Neural cell (in vitro differentiated cells): ENCODE data around the gene MOV10L1. TPM values are rescaled to one million over a fixed set of nuclear protein-coding genes. Genes with fewer than 3 reads are reported as not detected.

Source experiments
- H2AFZ ChIP-seq: fragments of 200-600, 300-800 bp; sonication (generic), shearing (Covaris generic); 2 replicates; pipeline ENCODE4 v1.6.0; 2014; ENCODE audit warnings: low read depth, mild to moderate bottlenecking, antibody characterized with exemption, low read length, moderate library complexity
- H3F3A ChIP-seq: fragments of 200-600 bp; shearing (Covaris generic); 2 replicates; pipeline ENCODE4 v1.6.1; 2016; ENCODE audit warnings: mild to moderate bottlenecking, moderate library complexity, mixed read lengths, antibody characterized with exemption, low read length; ENCODE audit not compliant: insufficient read depth, poor library complexity, severe bottlenecking
- H3K27ac ChIP-seq: fragments of 200-600, 300-800 bp; sonication (generic), shearing (Covaris generic); 2 replicates; pipeline ENCODE4 v1.5.1; 2014; ENCODE audit warnings: mild to moderate bottlenecking, low read length, moderate library complexity
- H3K27me3 ChIP-seq: fragments of 300-800, 200-600 bp; sonication (generic), shearing (Covaris generic); 2 replicates; pipeline ENCODE4 v1.6.0; 2014; ENCODE audit warnings: mild to moderate bottlenecking, low read depth, low read length, moderate library complexity; ENCODE audit not compliant: insufficient read depth
- H3K36me3 ChIP-seq: fragments of 300-800, 200-600 bp; sonication (generic), shearing (Covaris generic); 2 replicates; pipeline ENCODE4 v1.5.1; 2014; ENCODE audit warnings: mild to moderate bottlenecking, antibody characterized with exemption, low read length, moderate library complexity; ENCODE audit not compliant: insufficient read depth
- H3K4me2 ChIP-seq: fragments of 300-800, 200-600 bp; sonication (generic), shearing (Covaris generic); 2 replicates; pipeline ENCODE4 v1.6.0; 2014; ENCODE audit warnings: mild to moderate bottlenecking, low read length
- H3K4me3 ChIP-seq: fragments of 300-800, 200-600 bp; sonication (generic), shearing (Covaris generic); 2 replicates; pipeline ENCODE4 v1.5.1; 2014; ENCODE audit warnings: mild to moderate bottlenecking, low read length, moderate library complexity
- H3K79me2 ChIP-seq: fragments of 200-600 bp; shearing (Covaris generic); replicated peaks from 2 replicates; pipeline ENCODE4 v1.6.0; 2014; ENCODE audit warnings: mild to moderate bottlenecking, low read length, moderate library complexity; ENCODE audit not compliant: insufficient read depth
- H3K9ac ChIP-seq: fragments of 300-800, 200-600 bp; sonication (generic), shearing (Covaris generic); 2 replicates; pipeline ENCODE4 v1.6.1; 2016; ENCODE audit warnings: mild to moderate bottlenecking, low read length, mixed read lengths
- H3K9me2 ChIP-seq: fragments of 200-600 bp; shearing (Covaris generic); 2 replicates; pipeline ENCODE4 v1.6.1; 2016; ENCODE audit warnings: mild to moderate bottlenecking, low read length, mixed read lengths; ENCODE audit not compliant: insufficient read depth
- H3K9me3 ChIP-seq: fragments of 200-600, 300-800 bp; sonication (generic), shearing (Covaris generic); 2 replicates; pipeline ENCODE4 v1.6.1; 2016; ENCODE audit warnings: mild to moderate bottlenecking, mixed run types, low read length, moderate library complexity, mixed read lengths
- H4K20me1 ChIP-seq: fragments of 200-600 bp; shearing (Covaris generic); 2 replicates; pipeline ENCODE4 v1.6.1; 2016; ENCODE audit warnings: mild to moderate bottlenecking, mixed run types; ENCODE audit not compliant: insufficient read depth
- CTCF ChIP-seq: fragments of 450-650 bp; IDR thresholded peaks from 2 replicates; pipeline ENCODE4 v1.5.1; 2014; ENCODE audit warnings: antibody characterized with exemption, mild to moderate bottlenecking, moderate library complexity; ENCODE audit not compliant: poor library complexity, severe bottlenecking
- EP300 ChIP-seq: fragments of 450-650 bp; conservative IDR thresholded peaks from 2 replicates; pipeline ENCODE4 v1.6.1; 2014; ENCODE audit warnings: antibody characterized with exemption, mild to moderate bottlenecking, moderate library complexity; ENCODE audit not compliant: poor library complexity, severe bottlenecking
- EZH2 ChIP-seq: fragments of 200-600, 300-800 bp; shearing (Covaris generic), sonication (generic); IDR thresholded peaks from 2 replicates; pipeline ENCODE4 v1.6.1; 2014; ENCODE audit warnings: antibody characterized with exemption, low read length, borderline replicate concordance, mild to moderate bottlenecking; ENCODE audit not compliant: insufficient read depth, poor library complexity, severe bottlenecking
- MXI1 ChIP-seq: fragments of 450-650 bp; conservative IDR thresholded peaks from 2 replicates; pipeline ENCODE4 v1.6.1; 2014; ENCODE audit warnings: antibody characterized with exemption, mild to moderate bottlenecking; ENCODE audit not compliant: poor library complexity, severe bottlenecking
- POLR2AphosphoS5 ChIP-seq: IDR thresholded peaks from 2 replicates; pipeline ENCODE4 v1.6.1; 2012
- RAD21 ChIP-seq: fragments of 450-650 bp; conservative IDR thresholded peaks from 2 replicates; pipeline ENCODE4 v1.6.1; 2014; ENCODE audit warnings: antibody characterized with exemption, mild to moderate bottlenecking, moderate library complexity
- SMC3 ChIP-seq: fragments of 450-650 bp; conservative IDR thresholded peaks from 2 replicates; pipeline ENCODE4 v1.6.1; 2014; ENCODE audit warnings: antibody characterized with exemption, mild to moderate bottlenecking, moderate library complexity; ENCODE audit not compliant: poor library complexity
- TAF1 ChIP-seq: IDR thresholded peaks from 2 replicates; pipeline ENCODE4 v1.6.1; 2012; ENCODE audit warnings: low read depth
- polyA plus RNA-seq: library from polyadenylated mRNA; depleted of rRNA; stranded (reverse); fragments of >200 nt; gene quantifications from 2 replicates; pipeline ENCODE4 v1.2.3, GENCODE V29; 2014
- TF ChIP-seq, protein P1 (sequence below): IDR thresholded peaks from 2 replicates; pipeline ENCODE4 v1.6.1; 2012; ENCODE audit warnings: borderline replicate concordance

Gene MOV10L1
- polyA plus RNA-seq, 1 donor from 2014 or later: not detected

- TF ChIP-seq, protein P1, sequence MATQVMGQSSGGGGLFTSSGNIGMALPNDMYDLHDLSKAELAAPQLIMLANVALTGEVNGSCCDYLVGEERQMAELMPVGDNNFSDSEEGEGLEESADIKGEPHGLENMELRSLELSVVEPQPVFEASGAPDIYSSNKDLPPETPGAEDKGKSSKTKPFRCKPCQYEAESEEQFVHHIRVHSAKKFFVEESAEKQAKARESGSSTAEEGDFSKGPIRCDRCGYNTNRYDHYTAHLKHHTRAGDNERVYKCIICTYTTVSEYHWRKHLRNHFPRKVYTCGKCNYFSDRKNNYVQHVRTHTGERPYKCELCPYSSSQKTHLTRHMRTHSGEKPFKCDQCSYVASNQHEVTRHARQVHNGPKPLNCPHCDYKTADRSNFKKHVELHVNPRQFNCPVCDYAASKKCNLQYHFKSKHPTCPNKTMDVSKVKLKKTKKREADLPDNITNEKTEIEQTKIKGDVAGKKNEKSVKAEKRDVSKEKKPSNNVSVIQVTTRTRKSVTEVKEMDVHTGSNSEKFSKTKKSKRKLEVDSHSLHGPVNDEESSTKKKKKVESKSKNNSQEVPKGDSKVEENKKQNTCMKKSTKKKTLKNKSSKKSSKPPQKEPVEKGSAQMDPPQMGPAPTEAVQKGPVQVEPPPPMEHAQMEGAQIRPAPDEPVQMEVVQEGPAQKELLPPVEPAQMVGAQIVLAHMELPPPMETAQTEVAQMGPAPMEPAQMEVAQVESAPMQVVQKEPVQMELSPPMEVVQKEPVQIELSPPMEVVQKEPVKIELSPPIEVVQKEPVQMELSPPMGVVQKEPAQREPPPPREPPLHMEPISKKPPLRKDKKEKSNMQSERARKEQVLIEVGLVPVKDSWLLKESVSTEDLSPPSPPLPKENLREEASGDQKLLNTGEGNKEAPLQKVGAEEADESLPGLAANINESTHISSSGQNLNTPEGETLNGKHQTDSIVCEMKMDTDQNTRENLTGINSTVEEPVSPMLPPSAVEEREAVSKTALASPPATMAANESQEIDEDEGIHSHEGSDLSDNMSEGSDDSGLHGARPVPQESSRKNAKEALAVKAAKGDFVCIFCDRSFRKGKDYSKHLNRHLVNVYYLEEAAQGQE: no peak
- TF ChIP-seq MXI1 (no peak), TAF1 (no peak), CTCF (no peak), EP300 (no peak), RAD21 (no peak), EZH2 (no peak), POLR2AphosphoS5 (no peak), SMC3 (no peak)
- Histone ChIP-seq H3K9me2 (no peaks in the 10 kb centered on the region), H3K27ac (no peak overlapping the region), H3K9ac (no peak overlapping the region), H3K36me3 (peaks cover 11% of the 10 kb centered on the region), H3K79me2 (peaks cover 10% of the 10 kb centered on the region), H4K20me1 (no peaks in the 10 kb centered on the region), H3K9me3 (no peaks in the 10 kb centered on the region), H3F3A (no peaks in the 10 kb centered on the region), H3K27me3 (no peaks in the 10 kb centered on the region), H3K4me2 (no peak overlapping the region), H3K4me3 (no peak overlapping the region), H2AFZ (no peak overlapping the region)
These were observed 117.8 kb downstream of the MOV10L1 start for GRCh38 chr22:50207383-50208140.

- Histone ChIP-seq H3K9me3 (no peaks in the 10 kb centered on the region), H3K27me3 (no peaks in the 10 kb centered on the region), H3K9me2 (no peaks in the 10 kb centered on the region), H3F3A (no peaks in the 10 kb centered on the region), H3K79me2 (peaks cover 3% of the 10 kb centered on the region), H3K36me3 (peaks cover 5% of the 10 kb centered on the region), H3K4me2 (no peak overlapping the region), H3K4me3 (no peak overlapping the region), H3K9ac (no peak overlapping the region), H3K27ac (no peak overlapping the region), H4K20me1 (no peaks in the 10 kb centered on the region), H2AFZ (no peak overlapping the region)
- no peak for TF ChIP-seq RAD21
These were observed 118.7 kb downstream of the MOV10L1 start for GRCh38 chr22:50208430-50208938.
